GM20000 (cell line): ENCODE data around the gene TADA2B.

ENCODE experiments used
- DNase-seq: peaks from one replicate; pipeline ENCODE4 v3.0.0; 2012; ENCODE audit warnings: low spot score
- TF ChIP-seq, protein P1 (sequence below): IDR thresholded peaks from 2 replicates; pipeline ENCODE4 v1.5.1; 2012; ENCODE audit warnings: mild to moderate bottlenecking, control low read depth; ENCODE audit errors: extremely low read depth, missing control alignments

TADA2B gene

DNA sequence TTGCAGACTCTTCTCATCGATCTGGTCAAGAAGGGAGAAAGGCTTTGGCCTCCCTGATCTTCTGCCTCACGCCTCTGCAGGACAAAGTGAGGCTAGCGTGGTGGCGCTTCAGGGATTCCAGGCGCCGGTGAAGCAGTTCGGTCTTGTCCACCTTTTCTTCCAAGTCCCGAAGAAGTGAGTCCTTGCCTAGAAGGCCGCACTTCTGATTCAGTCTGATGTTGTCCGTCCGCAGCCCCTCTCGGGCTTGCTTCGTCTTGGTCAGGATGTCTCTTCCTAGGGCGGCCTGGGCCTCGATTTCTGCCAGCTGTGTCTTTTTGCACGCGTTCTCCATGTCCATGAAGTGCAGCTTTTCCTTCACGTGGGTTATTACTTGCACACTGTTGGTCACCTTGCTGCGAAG lies 1.9 kb upstream of the TADA2B start:
- DNase-seq, result no peak

DNA sequence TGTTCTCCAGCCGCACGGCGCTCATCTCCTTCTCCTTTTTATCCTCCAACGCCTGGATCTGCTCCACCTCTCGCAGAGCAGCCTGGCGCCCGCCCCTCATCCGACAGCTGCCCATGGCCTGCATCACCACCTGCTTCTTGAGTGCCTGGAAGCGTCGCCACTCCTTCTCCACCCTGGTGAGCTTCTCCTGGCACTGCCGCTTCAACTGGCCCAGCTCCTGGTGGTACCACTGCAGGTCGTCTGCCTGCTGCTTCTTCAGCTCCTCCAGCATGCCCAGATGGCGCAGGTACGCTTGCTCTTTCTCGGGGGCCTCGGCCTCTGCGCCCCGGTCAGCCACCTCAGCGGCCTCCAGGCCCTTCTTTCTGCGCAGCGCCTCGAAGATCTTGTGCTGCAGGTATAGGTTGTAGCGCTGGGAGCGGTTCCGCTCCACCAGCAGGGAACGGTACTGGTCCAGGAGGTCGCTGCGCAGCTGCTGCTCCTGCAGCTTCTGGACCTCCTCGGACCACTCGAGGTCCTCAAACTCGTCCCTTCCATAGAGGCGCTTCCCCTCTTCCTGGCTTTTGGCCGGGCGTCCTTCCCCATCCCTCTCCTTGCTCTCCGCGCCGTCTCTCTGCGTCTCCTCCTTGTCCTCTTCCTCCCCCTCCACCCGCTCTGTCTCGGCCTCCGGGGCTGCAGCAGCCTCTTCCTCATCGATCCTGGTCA lies 1.2 kb upstream of the TADA2B start:
- TF ChIP-seq, protein P1, sequence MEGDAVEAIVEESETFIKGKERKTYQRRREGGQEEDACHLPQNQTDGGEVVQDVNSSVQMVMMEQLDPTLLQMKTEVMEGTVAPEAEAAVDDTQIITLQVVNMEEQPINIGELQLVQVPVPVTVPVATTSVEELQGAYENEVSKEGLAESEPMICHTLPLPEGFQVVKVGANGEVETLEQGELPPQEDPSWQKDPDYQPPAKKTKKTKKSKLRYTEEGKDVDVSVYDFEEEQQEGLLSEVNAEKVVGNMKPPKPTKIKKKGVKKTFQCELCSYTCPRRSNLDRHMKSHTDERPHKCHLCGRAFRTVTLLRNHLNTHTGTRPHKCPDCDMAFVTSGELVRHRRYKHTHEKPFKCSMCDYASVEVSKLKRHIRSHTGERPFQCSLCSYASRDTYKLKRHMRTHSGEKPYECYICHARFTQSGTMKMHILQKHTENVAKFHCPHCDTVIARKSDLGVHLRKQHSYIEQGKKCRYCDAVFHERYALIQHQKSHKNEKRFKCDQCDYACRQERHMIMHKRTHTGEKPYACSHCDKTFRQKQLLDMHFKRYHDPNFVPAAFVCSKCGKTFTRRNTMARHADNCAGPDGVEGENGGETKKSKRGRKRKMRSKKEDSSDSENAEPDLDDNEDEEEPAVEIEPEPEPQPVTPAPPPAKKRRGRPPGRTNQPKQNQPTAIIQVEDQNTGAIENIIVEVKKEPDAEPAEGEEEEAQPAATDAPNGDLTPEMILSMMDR, result no peak
- no peak for DNase-seq

More for the DNA sequence above, 1.9 kb upstream of the TADA2B start:
- TF ChIP-seq, protein P1, result no peak

DNA sequence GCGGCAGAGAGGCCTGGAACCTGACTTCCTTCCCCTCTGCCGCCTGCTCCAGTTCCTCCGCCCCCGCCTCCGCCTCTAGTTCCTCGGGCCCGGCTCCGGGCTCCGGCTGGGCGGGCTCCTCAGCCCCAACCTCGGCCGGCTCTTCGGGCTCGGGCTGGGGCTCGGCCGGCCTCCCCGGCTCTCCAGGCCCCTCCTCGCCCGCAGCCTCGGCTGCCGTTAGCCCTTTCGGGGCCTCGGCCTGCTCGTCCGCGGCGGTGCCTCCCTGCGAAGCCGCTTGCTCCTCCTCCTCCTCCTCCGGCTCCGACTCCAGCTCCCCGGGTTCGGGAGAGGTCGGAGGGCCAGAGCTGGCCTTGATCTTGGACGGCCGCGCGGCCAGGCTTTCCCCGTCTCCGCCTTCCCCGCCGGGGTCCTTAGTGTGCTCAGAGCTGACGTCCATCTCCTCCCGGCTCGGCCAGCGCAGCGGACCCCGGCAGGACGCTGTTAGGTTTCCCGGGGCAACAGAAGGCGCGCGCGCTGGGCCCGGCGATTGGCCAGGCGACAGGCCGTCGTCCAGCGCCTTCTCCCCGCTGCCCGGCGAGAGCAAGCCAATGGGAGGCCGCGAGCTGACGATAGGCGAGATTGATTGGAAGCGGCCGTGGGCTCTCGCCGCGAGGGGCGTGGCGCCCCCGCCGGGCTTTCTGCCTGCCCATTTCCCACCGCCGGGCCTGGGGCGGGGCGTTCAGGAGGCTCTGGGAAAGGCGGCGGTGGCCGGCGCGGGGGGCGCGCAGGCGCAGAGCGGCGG lies 479 bp upstream of the TADA2B start:
- TF ChIP-seq, protein P1, result no peak
- peak; percentile 100 for DNase-seq

DNA sequence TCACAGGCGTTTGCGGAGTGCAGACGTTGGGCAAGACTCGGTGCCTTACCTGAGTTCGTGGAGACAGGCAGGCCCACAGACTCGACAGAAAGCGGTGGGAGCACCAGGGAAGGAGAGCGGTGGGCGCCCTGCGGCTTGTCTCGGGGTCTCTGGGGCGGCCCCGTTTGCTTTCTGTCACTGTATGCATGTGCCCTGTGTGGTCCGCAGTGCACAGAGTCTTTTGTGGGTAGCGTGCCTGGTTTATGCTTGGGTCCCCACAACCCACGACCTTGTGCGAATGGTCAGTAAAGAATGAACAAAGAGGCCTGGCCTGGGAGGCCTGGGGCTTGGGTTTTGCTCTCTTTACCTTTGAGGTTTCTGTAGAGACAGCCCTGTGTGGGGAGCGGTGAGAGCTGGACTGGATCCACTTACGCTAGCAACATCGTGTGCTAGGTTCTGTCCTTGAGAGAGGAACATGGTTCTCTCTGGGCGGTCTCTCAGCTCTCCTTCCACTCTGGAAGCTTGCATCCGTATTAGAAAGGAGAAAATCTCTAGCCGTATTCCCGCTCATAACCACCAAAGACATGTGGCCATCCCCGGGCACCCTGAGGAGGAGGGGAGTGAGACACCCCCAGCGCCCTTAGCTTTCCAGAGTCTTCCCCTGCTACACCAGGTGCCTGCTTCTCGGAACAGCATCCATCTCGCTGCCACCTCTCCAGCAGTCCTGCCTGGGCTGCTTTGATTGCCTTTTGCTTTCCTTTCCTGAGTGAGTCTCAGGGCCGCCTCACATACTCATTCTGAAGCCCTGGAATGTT lies 1.2 kb downstream of the TADA2B start:
- no peak for DNase-seq
- TF ChIP-seq, protein P1, result no peak

DNA sequence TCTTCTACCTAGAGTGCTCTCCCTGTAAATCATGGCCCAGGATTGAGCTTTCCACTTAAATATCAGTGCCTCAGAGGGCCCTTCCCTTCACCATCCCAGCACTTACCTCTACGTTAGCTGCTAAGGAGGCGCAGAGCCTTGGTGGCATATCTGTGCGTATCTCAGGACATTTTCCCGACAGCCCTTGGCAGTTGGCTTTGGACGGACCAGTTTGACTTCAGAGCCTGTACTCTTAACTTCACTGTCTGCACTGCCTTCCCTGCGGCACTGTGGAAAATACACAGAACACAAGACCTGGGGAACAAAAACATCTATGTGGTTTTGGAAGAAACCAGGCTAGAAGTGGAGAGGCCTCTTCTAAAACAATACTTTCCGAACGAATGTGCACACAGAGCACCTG lies 2.4 kb downstream of the TADA2B start:
- no peak for DNase-seq
- TF ChIP-seq, protein P1, result no peak

DNA sequence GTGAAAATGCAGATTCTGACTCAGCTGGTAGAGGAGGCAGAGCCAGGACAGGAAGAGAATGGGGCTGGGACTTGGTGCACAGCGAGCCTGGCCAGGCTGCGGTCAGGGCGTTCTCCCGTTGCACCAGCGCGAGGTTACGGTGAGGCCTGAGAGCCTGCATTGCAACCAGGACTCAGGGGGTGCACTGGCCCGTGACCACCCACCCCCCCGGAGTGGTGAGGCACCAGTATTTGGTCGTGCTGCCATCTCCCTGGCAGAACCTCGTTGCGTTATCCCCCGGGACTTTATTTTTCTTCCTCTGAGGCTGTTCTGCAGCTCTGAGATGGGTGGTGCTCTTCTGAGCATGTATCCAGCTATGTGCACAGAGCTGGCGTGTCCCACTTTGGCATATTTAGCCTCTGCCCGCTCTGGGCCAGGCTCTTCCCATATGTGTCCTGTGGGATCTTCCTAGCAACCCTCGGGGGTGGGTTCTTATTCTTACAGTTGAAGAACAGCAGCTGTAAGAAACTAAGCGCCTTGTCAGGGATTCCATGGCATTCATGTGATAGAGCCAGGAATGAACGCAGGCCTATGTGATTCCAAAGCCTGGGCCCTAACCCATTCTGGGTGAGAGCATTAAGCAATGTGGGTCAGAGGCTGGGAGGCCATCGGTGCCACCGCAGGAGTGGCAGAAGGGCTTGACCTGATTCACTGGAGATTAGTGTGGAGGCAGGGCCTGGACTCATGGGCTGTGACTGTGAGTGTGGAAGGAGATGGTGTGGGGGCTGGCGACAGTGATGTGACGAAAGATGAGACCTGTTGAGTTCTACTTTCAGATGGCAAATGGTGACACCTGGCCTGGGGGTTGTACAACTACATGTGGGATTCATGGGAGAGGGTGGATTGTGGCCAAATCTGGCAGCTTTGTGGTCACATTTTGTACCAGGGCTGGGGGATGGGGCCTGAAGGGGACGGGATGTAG lies 3.1 kb downstream of the TADA2B start:
- peak; percentile 72 for DNase-seq
- TF ChIP-seq, protein P1, result no peak
